HEK293 (cell line): Measurements from ENCODE around the gene UBE2M.

Source experiments
- CTCF ChIA-PET: fragments of 350-600 bp; formaldehyde crosslinking; extraction: SDS; loops from one replicate; lab custom pipeline; 2021; ENCODE audit warnings: antibody characterized with exemption; lab: Yijun Ruan, JAX
- POLR2A ChIA-PET: fragments of 300-600 bp; formaldehyde crosslinking; extraction: SDS; loops from one replicate; lab custom pipeline; 2020; ENCODE audit warnings: antibody characterized with exemption, inconsistent platforms; lab: Yijun Ruan, JAX
- H3K27ac ChIP-seq: fragments of 200-500 bp; sonication (Bioruptor generic); 2 replicates; pipeline ENCODE4 v1.5.1; 2014; ENCODE audit warnings: low read depth, low read length, control low read depth, inconsistent platforms; ENCODE audit errors: extremely low read depth
- H3K36me3 ChIP-seq, 2 experiments: fragments of 200-500 bp in 1 of 2; sonication (Bioruptor generic) in 1 of 2; 1 replicate in 1 of 2; 2 replicates in 1 of 2; pipeline ENCODE4 v1.5.1; 2014 to 2017; ENCODE audit warnings: inconsistent platforms in 2 of 2, low read length in 2 of 2; ENCODE audit not compliant: control insufficient read depth in 2 of 2, insufficient read depth in 1 of 2
- H3K4me1 ChIP-seq: fragments of 200-500 bp; sonication (Bioruptor generic); 2 replicates; pipeline ENCODE4 v1.5.1; 2014; ENCODE audit warnings: mild to moderate bottlenecking, low read length, inconsistent platforms; ENCODE audit not compliant: control insufficient read depth, insufficient read depth
- H3K4me3 ChIP-seq: 2 replicates; pipeline ENCODE4 v1.5.1; 2011; ENCODE audit warnings: low read depth, mild to moderate bottlenecking, control low read depth, low read length, moderate library complexity
- H3K9me3 ChIP-seq: fragments of 200-500 bp; sonication (Bioruptor generic); 2 replicates; pipeline ENCODE4 v1.5.1; 2014; ENCODE audit warnings: low read depth, low read length, inconsistent platforms; ENCODE audit not compliant: control insufficient read depth, insufficient read depth
- EGR2 ChIP-seq: fragments of 450-650 bp; formaldehyde crosslinking; IDR thresholded peaks from 2 replicates; pipeline ENCODE4 v1.5.1; 2016; ENCODE audit warnings: low read depth, missing biosample characterization, missing genetic modification characterization
- HOXC10 ChIP-seq: sonication (generic); formaldehyde crosslinking; IDR thresholded peaks from 2 replicates; pipeline ENCODE4 v1.8.1; 2023; ENCODE audit warnings: mild to moderate bottlenecking, missing genetic modification reagents
- MZF1 ChIP-seq: fragments of 450-650 bp; formaldehyde crosslinking; IDR thresholded peaks from 2 replicates; pipeline ENCODE4 v1.5.1; 2017; ENCODE audit warnings: missing biosample characterization, missing genetic modification characterization, borderline replicate concordance
- SCRT1 ChIP-seq: fragments of 450-650 bp; formaldehyde crosslinking; IDR thresholded peaks from 2 replicates; pipeline ENCODE4 v1.5.1; 2016; ENCODE audit warnings: missing biosample characterization, missing genetic modification characterization, borderline replicate concordance
- SP3 ChIP-seq: fragments of 450-650 bp; formaldehyde crosslinking; IDR thresholded peaks from 2 replicates; pipeline ENCODE4 v1.5.1; 2016; ENCODE audit warnings: missing biosample characterization, missing genetic modification characterization
- ZBTB17 ChIP-seq: fragments of 450-650 bp; formaldehyde crosslinking; IDR thresholded peaks from 2 replicates; pipeline ENCODE4 v1.5.1; 2016; ENCODE audit warnings: missing biosample characterization, missing genetic modification characterization
- ZFHX2 ChIP-seq: fragments of 450-650 bp; formaldehyde crosslinking; conservative IDR thresholded peaks from 2 replicates; pipeline ENCODE4 v1.5.1; 2016; ENCODE audit warnings: missing biosample characterization, missing genetic modification characterization
- ZFP3 ChIP-seq: fragments of 450-650 bp; formaldehyde crosslinking; IDR thresholded peaks from 2 replicates; pipeline ENCODE4 v1.5.1; 2016; ENCODE audit warnings: low read depth, missing biosample characterization, missing genetic modification characterization
- ZNF112 ChIP-seq: fragments of 450-650 bp; formaldehyde crosslinking; IDR thresholded peaks from 2 replicates; pipeline ENCODE4 v1.5.0; 2017; ENCODE audit warnings: missing biosample characterization, missing genetic modification characterization
- ZNF140 ChIP-seq: fragments of 450-650 bp; formaldehyde crosslinking; IDR thresholded peaks from 2 replicates; pipeline ENCODE4 v1.5.1; 2016; ENCODE audit warnings: missing biosample characterization, missing genetic modification characterization
- ZNF2 ChIP-seq: fragments of 450-650 bp; formaldehyde crosslinking; IDR thresholded peaks from 2 replicates; pipeline ENCODE4 v1.5.1; 2016; ENCODE audit warnings: missing biosample characterization, missing genetic modification characterization
- ZNF426 ChIP-seq: fragments of 450-650 bp; formaldehyde crosslinking; IDR thresholded peaks from 2 replicates; pipeline ENCODE4 v1.5.1; 2017; ENCODE audit warnings: missing biosample characterization, missing genetic modification characterization, mild to moderate bottlenecking, inconsistent platforms, moderate library complexity
- ZNF48 ChIP-seq: fragments of 450-650 bp; formaldehyde crosslinking; IDR thresholded peaks from 2 replicates; pipeline ENCODE4 v1.5.1; 2016; ENCODE audit warnings: missing biosample characterization, missing genetic modification characterization
- ZNF501 ChIP-seq: fragments of 450-650 bp; formaldehyde crosslinking; IDR thresholded peaks from 2 replicates; pipeline ENCODE4 v1.5.1; 2016; ENCODE audit warnings: missing biosample characterization, missing genetic modification characterization
- ZNF513 ChIP-seq: fragments of 450-650 bp; IDR thresholded peaks from 2 replicates; pipeline ENCODE4 v1.5.1; 2018; ENCODE audit warnings: missing biosample characterization, missing genetic modification characterization
- ZNF660 ChIP-seq: fragments of 450-650 bp; IDR thresholded peaks from 2 replicates; pipeline ENCODE4 v1.5.1; 2018; ENCODE audit warnings: missing biosample characterization, mild to moderate bottlenecking, missing genetic modification characterization
- ZNF747 ChIP-seq: fragments of 450-650 bp; formaldehyde crosslinking; IDR thresholded peaks from 2 replicates; pipeline ENCODE4 v1.5.1; 2016; ENCODE audit warnings: missing biosample characterization, missing genetic modification characterization
- TF ChIP-seq, protein P1 (sequence below): sonication (generic); formaldehyde crosslinking; IDR thresholded peaks from 2 replicates; pipeline ENCODE4 v1.8.1; 2022; ENCODE audit warnings: mild to moderate bottlenecking, moderate library complexity, missing genetic modification reagents
- TF ChIP-seq, protein P2 (sequence below): fragments of 450-650 bp; formaldehyde crosslinking; IDR thresholded peaks from 2 replicates; pipeline ENCODE4 v1.5.1; 2017; ENCODE audit warnings: missing biosample characterization, missing genetic modification characterization
- TF ChIP-seq, protein P3 (sequence below): fragments of 450-650 bp; IDR thresholded peaks from 2 replicates; pipeline ENCODE4 v1.5.1; 2018; ENCODE audit warnings: missing biosample characterization, mild to moderate bottlenecking, missing genetic modification characterization

The UBE2M gene

DNA sequence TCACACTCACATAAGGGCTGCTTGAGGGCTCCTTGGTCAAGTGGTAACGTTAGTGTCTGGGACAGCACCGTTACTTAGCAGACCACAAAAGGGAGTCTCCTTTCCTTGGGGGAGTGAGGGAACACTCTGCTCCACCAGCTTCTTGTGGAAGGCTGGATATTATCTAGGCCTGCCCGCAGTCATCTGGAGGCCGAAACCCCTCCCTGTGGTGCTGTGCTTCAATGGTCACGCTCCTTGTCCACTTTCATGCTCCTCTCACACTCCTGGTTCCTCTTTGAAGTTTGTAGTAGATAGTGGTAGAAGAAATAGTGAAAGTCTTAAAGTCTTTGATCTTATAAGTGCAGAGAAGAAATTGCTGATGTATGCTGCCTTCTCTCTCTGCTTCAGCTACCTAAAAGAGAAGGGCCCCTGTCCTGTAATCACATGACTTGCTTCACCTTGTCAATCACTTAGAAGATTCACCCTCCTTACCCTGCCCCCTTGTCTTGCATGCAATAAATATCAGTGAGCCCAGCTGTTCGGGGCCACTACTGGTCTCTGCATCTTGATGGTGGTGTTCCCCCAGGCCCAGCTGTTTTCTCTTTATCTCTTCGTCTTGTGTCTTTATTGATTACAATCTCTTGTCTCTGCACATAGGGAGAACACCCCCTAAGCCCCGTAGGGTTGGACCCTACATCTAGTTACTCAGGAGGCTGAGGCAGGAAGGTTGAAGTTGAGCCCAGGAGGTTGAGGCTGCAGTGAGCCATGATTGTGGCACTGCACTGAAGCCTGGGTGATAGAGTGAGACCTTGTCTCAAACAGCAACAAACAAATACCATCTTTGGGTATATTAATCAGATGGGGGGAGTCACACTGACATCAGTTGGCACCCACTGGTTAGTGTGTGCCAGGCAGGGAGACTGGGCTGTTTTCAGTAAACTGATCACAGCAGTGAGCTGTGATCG lies 26.4 kb upstream of the UBE2M start:
- Histone ChIP-seq H3K4me3 (no peak overlapping the region), H3K9me3 (no peaks in the 10 kb centered on the region), H3K4me1 (no peaks in the 10 kb centered on the region), H3K27ac (no peak overlapping the region), H3K36me3 (peaks cover 0 to 23% of the 10 kb centered on the region in 2 experiments; a peak in 1 of 3 replicates)
- POLR2A ChIA-PET = interaction anchor here (1.0 kb wide), 1 partner anchor 9 kb away, joined by 3 read pairs; no protein-coding TSS in a partner anchor
- TF ChIP-seq, protein P1, sequence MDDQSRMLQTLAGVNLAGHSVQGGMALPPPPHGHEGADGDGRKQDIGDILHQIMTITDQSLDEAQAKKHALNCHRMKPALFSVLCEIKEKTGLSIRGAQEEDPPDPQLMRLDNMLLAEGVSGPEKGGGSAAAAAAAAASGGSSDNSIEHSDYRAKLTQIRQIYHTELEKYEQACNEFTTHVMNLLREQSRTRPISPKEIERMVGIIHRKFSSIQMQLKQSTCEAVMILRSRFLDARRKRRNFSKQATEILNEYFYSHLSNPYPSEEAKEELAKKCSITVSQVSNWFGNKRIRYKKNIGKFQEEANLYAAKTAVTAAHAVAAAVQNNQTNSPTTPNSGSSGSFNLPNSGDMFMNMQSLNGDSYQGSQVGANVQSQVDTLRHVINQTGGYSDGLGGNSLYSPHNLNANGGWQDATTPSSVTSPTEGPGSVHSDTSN (CRISPR knock-in tag) = no peak
- TF ChIP-seq ZNF48 (tag by site-specific recombination) = no peak
- no peak for TF ChIP-seq ZNF513
- no peak for TF ChIP-seq HOXC10 (CRISPR knock-in tag)
- CTCF ChIA-PET = interaction anchor here (0.6 to 1.1 kb wide), 3 partner anchors 21 to 222 kb away, joined by 3 read pairs; partner anchors contain the start of genes ZBTB45 and ZNF497

DNA sequence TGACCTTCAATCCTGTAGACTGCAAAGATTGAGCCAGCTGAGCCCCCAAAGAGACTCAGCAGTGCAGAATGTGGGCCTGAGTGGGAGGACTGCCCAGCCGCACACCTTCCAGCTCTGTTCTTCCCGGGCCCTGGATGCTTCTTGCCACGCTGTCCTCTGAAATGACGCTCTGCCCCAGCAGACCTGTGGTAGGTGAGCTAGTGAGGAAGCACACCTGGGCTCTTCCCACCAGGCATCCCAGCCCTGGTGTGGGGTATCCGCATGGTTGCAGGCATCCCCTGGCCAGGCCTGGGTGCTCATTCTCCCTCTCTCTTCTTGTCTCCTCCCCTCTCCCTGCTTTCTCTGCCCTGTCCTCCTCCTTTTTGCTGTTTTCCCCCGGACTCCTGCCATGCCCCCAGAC lies 24.6 kb upstream of the UBE2M start:
- TF ChIP-seq ZFP3 (tag by site-specific recombination) = no peak
- peak; percentile 56 for TF ChIP-seq ZFHX2
- TF ChIP-seq EGR2 (tag by site-specific recombination) = 0 out of 2 replicates have a peak, but pooled peaks have one; percentile 21
- no peak for TF ChIP-seq ZNF2 (tag by site-specific recombination)
- TF ChIP-seq ZNF140 (tag by site-specific recombination) = no peak
- TF ChIP-seq ZNF747 (tag by site-specific recombination) = no peak
- no peak for TF ChIP-seq ZNF501
- TF ChIP-seq ZNF112 (tag by site-specific recombination) = no peak
- Histone ChIP-seq H3K36me3 (peaks cover 0 to 28% of the 10 kb centered on the region in 2 experiments; a peak in 1 of 3 replicates), H3K27ac (no peak overlapping the region), H3K9me3 (no peaks in the 10 kb centered on the region), H3K4me3 (no peak overlapping the region), H3K4me1 (no peaks in the 10 kb centered on the region)
- ChIA-PET CTCF (interaction anchor here (0.6 kb wide), 1 partner anchor 174 kb away, joined by 4 read pairs; the partner anchor contains the start of gene ZNF584), POLR2A (interaction anchor here (0.5 kb wide), 1 partner anchor 183 kb away, joined by 5 read pairs; no protein-coding TSS in a partner anchor)

GRCh38 chr19:58581227-58582141 lies 23.1 kb upstream of the UBE2M start:
- POLR2A ChIA-PET = interaction anchor here (1.0 to 2.2 kb wide), 3 partner anchors 26 to 62 kb away, joined by 3 to 11 read pairs (median 5); partner anchors contain the start of genes CHMP2A and ZBTB45
- CTCF ChIA-PET = interaction anchor here (0.6 to 3.0 kb wide), 13 partner anchors 9 to 1191 kb away, joined by 3 to 25 read pairs (median 3); partner anchors contain the start of genes CHMP2A, MZF1 and ZBTB45
- no peak overlapping the region for H3K4me3 ChIP-seq
- no peak overlapping the region for H3K27ac ChIP-seq
- no peaks in the 10 kb centered on the region for H3K9me3 ChIP-seq
- no peaks in the 10 kb centered on the region for H3K4me1 ChIP-seq
- peaks cover 0 to 29% of the 10 kb centered on the region in 2 experiments; a peak in 2 of 3 replicates for H3K36me3 ChIP-seq
- peak; percentile 25; the same call in 1 of the 2 replicates for TF ChIP-seq HOXC10 (CRISPR knock-in tag)
- TF ChIP-seq, protein P2, sequence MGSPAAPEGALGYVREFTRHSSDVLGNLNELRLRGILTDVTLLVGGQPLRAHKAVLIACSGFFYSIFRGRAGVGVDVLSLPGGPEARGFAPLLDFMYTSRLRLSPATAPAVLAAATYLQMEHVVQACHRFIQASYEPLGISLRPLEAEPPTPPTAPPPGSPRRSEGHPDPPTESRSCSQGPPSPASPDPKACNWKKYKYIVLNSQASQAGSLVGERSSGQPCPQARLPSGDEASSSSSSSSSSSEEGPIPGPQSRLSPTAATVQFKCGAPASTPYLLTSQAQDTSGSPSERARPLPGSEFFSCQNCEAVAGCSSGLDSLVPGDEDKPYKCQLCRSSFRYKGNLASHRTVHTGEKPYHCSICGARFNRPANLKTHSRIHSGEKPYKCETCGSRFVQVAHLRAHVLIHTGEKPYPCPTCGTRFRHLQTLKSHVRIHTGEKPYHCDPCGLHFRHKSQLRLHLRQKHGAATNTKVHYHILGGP (tag by site-specific recombination) = no peak
- no peak for TF ChIP-seq ZNF426 (tag by site-specific recombination)
- 0 out of 2 replicates have a peak, but pooled peaks have one; percentile 15 for TF ChIP-seq ZBTB17 (tag by site-specific recombination)
- TF ChIP-seq SP3 (tag by site-specific recombination) = 0 out of 2 replicates have a peak, but pooled peaks have one; percentile 21
- TF ChIP-seq, protein P3, sequence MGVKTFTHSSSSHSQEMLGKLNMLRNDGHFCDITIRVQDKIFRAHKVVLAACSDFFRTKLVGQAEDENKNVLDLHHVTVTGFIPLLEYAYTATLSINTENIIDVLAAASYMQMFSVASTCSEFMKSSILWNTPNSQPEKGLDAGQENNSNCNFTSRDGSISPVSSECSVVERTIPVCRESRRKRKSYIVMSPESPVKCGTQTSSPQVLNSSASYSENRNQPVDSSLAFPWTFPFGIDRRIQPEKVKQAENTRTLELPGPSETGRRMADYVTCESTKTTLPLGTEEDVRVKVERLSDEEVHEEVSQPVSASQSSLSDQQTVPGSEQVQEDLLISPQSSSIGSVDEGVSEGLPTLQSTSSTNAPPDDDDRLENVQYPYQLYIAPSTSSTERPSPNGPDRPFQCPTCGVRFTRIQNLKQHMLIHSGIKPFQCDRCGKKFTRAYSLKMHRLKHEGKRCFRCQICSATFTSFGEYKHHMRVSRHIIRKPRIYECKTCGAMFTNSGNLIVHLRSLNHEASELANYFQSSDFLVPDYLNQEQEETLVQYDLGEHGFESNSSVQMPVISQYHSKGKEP (tag by site-specific recombination) = peak; percentile 46; the same call in 1 of the 2 replicates
- TF ChIP-seq MZF1 (tag by site-specific recombination) = no peak
- TF ChIP-seq ZNF660 (tag by site-specific recombination) = peak; percentile 84
- TF ChIP-seq SCRT1 (tag by site-specific recombination) = peak; percentile 93
